H9 (cell line): Measurements from ENCODE around the gene EIF2S2. TPM values are rescaled to one million over a fixed set of nuclear protein-coding genes. Genes with fewer than 3 reads are reported as not detected.

Experiments used
- DNase-seq: peaks from one replicate; pipeline ENCODE4 v3.0.0-alpha.2; 2017
- H2AFZ ChIP-seq: one replicate; pipeline ENCODE4 v1.6.1; 2013; ENCODE audit warnings: mild to moderate bottlenecking, low read length, control low read depth, moderate library complexity
- H2AK5ac ChIP-seq: 2 replicates; pipeline ENCODE4 v1.6.1; 2013; ENCODE audit warnings: low read length, control low read depth, mixed read lengths; ENCODE audit not compliant: insufficient read length
- H2BK120ac ChIP-seq: one replicate; pipeline ENCODE4 v1.6.1; 2013; ENCODE audit warnings: low read depth, mild to moderate bottlenecking, low read length, control low read depth, inconsistent platforms; ENCODE audit not compliant: poor library complexity, severe bottlenecking
- H2BK12ac ChIP-seq: 2 replicates; pipeline ENCODE4 v1.6.1; 2013; ENCODE audit warnings: low read length, control low read depth, mixed read lengths, low read depth; ENCODE audit not compliant: insufficient read length
- H2BK15ac ChIP-seq: 2 replicates; pipeline ENCODE4 v1.6.1; 2013; ENCODE audit warnings: low read depth, low read length, control low read depth
- H2BK20ac ChIP-seq: one replicate; pipeline ENCODE4 v1.6.1; 2013; ENCODE audit warnings: low read depth, mild to moderate bottlenecking, low read length, control low read depth, inconsistent platforms; ENCODE audit not compliant: poor library complexity, severe bottlenecking
- H2BK5ac ChIP-seq: 2 replicates; pipeline ENCODE4 v1.6.1; 2013; ENCODE audit warnings: low read length, control low read depth, mixed read lengths; ENCODE audit not compliant: insufficient read length
- H3K14ac ChIP-seq: 2 replicates; pipeline ENCODE4 v1.6.1; 2013; ENCODE audit warnings: low read length, control low read depth; ENCODE audit not compliant: insufficient read depth
- H3K18ac ChIP-seq: 2 replicates; pipeline ENCODE4 v1.6.1; 2013; ENCODE audit warnings: low read depth, mild to moderate bottlenecking, mixed read lengths, low read length, control low read depth; ENCODE audit not compliant: insufficient read length
- H3K23ac ChIP-seq: 2 replicates; pipeline ENCODE4 v1.6.1; 2013; ENCODE audit warnings: low read length, control low read depth, mixed read lengths, low read depth; ENCODE audit not compliant: insufficient read length
- H3K23me2 ChIP-seq: 2 replicates; pipeline ENCODE4 v1.6.1; 2013; ENCODE audit warnings: low read depth, mild to moderate bottlenecking, mixed read lengths, low read length, control low read depth; ENCODE audit not compliant: insufficient read length, poor library complexity, severe bottlenecking
- H3K27ac ChIP-seq: 2 replicates; pipeline ENCODE4 v1.5.1; 2013; ENCODE audit warnings: low read length, control low read depth, mixed read lengths, low read depth; ENCODE audit not compliant: insufficient read length
- H3K27me3 ChIP-seq: 2 replicates; pipeline ENCODE4 v1.6.1; 2013; ENCODE audit warnings: low read length, control low read depth, inconsistent platforms; ENCODE audit not compliant: insufficient read depth
- H3K4ac ChIP-seq: 2 replicates; pipeline ENCODE4 v1.6.1; 2013; ENCODE audit warnings: low read depth, mild to moderate bottlenecking, control low read depth, inconsistent platforms, low read length, moderate library complexity
- H3K4me1 ChIP-seq: 2 replicates; pipeline ENCODE4 v1.6.1; 2013; ENCODE audit warnings: low read length, control low read depth, inconsistent platforms; ENCODE audit not compliant: insufficient read depth
- H3K4me2 ChIP-seq: 2 replicates; pipeline ENCODE4 v1.6.1; 2013; ENCODE audit warnings: low read length, control low read depth, mixed read lengths; ENCODE audit not compliant: insufficient read length, insufficient read depth
- H3K56ac ChIP-seq: 2 replicates; pipeline ENCODE4 v1.6.1; 2013; ENCODE audit warnings: low read depth, mild to moderate bottlenecking, mixed read lengths, low read length, control low read depth; ENCODE audit not compliant: insufficient read length
- H3K79me1 ChIP-seq: 2 replicates; pipeline ENCODE4 v1.6.1; 2013; ENCODE audit warnings: low read depth, mild to moderate bottlenecking, moderate library complexity, low read length, control low read depth, inconsistent platforms; ENCODE audit not compliant: insufficient read depth, poor library complexity, severe bottlenecking
- H3K79me2 ChIP-seq: 2 replicates; pipeline ENCODE4 v1.6.1; 2013; ENCODE audit warnings: low read length, control low read depth, inconsistent platforms; ENCODE audit not compliant: insufficient read depth
- H3K9ac ChIP-seq: 2 replicates; pipeline ENCODE4 v1.6.1; 2013; ENCODE audit warnings: low read length, control low read depth, mixed read lengths; ENCODE audit not compliant: insufficient read length; ENCODE audit errors: extremely low read depth
- H3K9me3 ChIP-seq: one replicate; pipeline ENCODE4 v1.6.1; 2013; ENCODE audit warnings: low read depth, low read length, inconsistent platforms; ENCODE audit not compliant: control insufficient read depth
- H3T11ph ChIP-seq: one replicate; pipeline ENCODE4 v1.6.1; 2013; ENCODE audit warnings: mild to moderate bottlenecking, low read length, control low read depth, inconsistent platforms
- H4K20me1 ChIP-seq: one replicate; pipeline ENCODE4 v1.6.1; 2013; ENCODE audit not compliant: control insufficient read depth, insufficient read length, insufficient read depth
- H4K5ac ChIP-seq: 2 replicates; pipeline ENCODE4 v1.6.1; 2013; ENCODE audit warnings: low read depth, mild to moderate bottlenecking, mixed read lengths, low read length, control low read depth; ENCODE audit not compliant: insufficient read length
- H4K8ac ChIP-seq: replicated peaks from 2 replicates; pipeline ENCODE4 v1.6.1; 2013; ENCODE audit warnings: low read length, control low read depth, mixed read lengths, low read depth; ENCODE audit not compliant: insufficient read length
- H4K91ac ChIP-seq: 2 replicates; pipeline ENCODE4 v1.6.1; 2013; ENCODE audit warnings: low read depth, mild to moderate bottlenecking, moderate library complexity, mixed read lengths, low read length, control low read depth; ENCODE audit not compliant: insufficient read length
- H3K27ac Mint-ChIP-seq, 3 experiments: 2 replicates in 2 of 3; 3 replicates in 1 of 3; pipeline ENCODE4 v1.8.0; 2020 to 2021; ENCODE audit warnings: mixed read lengths in 3 of 3, mild to moderate bottlenecking in 1 of 3, moderate library complexity in 1 of 3
- H3K27me3 Mint-ChIP-seq: 2 replicates; pipeline ENCODE4 v1.8.0; 2021; ENCODE audit warnings: low read depth, mild to moderate bottlenecking, moderate library complexity, mixed read lengths
- H3K36me3 Mint-ChIP-seq, 3 experiments: 2 replicates in 2 of 3; 3 replicates in 1 of 3; pipeline ENCODE4 v1.8.0; 2020 to 2021; ENCODE audit warnings: low read depth in 3 of 3, mixed read lengths in 3 of 3; ENCODE audit not compliant: insufficient read depth in 1 of 3
- H3K4me1 Mint-ChIP-seq, 2 experiments: 2 replicates each; pipeline ENCODE4 v1.8.0; 2020; ENCODE audit warnings: mixed read lengths in 2 of 2
- H3K4me3 Mint-ChIP-seq, 2 experiments: 2 replicates in 1 of 2; 3 replicates in 1 of 2; pipeline ENCODE4 v1.8.0; 2020 to 2021; ENCODE audit warnings: mild to moderate bottlenecking in 2 of 2, mixed read lengths in 2 of 2, moderate library complexity in 1 of 2
- H3K9me3 Mint-ChIP-seq, 2 experiments: 2 replicates in 1 of 2; 3 replicates in 1 of 2; pipeline ENCODE4 v1.8.0; 2020; ENCODE audit warnings: mild to moderate bottlenecking in 2 of 2, mixed read lengths in 2 of 2, moderate library complexity in 1 of 2
- CTCF ChIP-seq: fragments of 200-600 bp; sonication (generic); conservative IDR thresholded peaks from 3 replicates; pipeline ENCODE4 v1.8.0; 2021; ENCODE audit warnings: antibody characterized with exemption, mild to moderate bottlenecking
- total RNA-seq: library from RNA; stranded (reverse); gene quantifications from 2 replicates; pipeline ENCODE4 v1.2.1, GENCODE V29; 2021

The EIF2S2 gene
- total RNA-seq, 1 experiment from 2014 or later: 188 TPM

GRCh38 chr20:34095825-34096224, 16.2 kb downstream of the EIF2S2 start:
- Histone ChIP-seq H4K5ac (no peak overlapping the region), H3K27ac (no peak overlapping the region), H2BK15ac (no peak overlapping the region), H2BK20ac (no peak overlapping the region), H3T11ph (no peak overlapping the region), H3K18ac (no peak overlapping the region), H3K56ac (no peak overlapping the region), H2AK5ac (no peak overlapping the region), H3K4me1 (no peaks in the 10 kb centered on the region), H3K9me3 (no peaks in the 10 kb centered on the region), H3K9ac (no peak overlapping the region), H4K8ac (no peak overlapping the region), H3K79me2 (no peaks in the 10 kb centered on the region), H4K91ac (no peak overlapping the region), H2BK5ac (no peak overlapping the region), H2BK12ac (no peak overlapping the region), H3K4me2 (no peak overlapping the region), H4K20me1 (no peaks in the 10 kb centered on the region), H3K14ac (no peak overlapping the region), H2AFZ (no peak overlapping the region), H3K23me2 (no peaks in the 10 kb centered on the region), H3K23ac (no peak overlapping the region), H2BK120ac (no peak overlapping the region), H3K27me3 (no peaks in the 10 kb centered on the region), H3K4ac (no peak overlapping the region), H3K79me1 (no peaks in the 10 kb centered on the region)
- no peaks in the 10 kb centered on the region for H3K9me3 Mint-ChIP-seq
- H3K27me3 Mint-ChIP-seq: no peaks in the 10 kb centered on the region
- H3K4me1 Mint-ChIP-seq: no peaks in the 10 kb centered on the region
- no peak overlapping the region for H3K4me3 Mint-ChIP-seq
- DNase-seq: no peak
- H3K36me3 Mint-ChIP-seq: peaks cover 63 to 96% (median 90%) of the 10 kb centered on the region in 3 experiments
- H3K27ac Mint-ChIP-seq: no peak overlapping the region
- TF ChIP-seq CTCF: no peak
